22Rv1 (cell line): ENCODE measurements around the gene MYMX.

Experiments used
- ZFX ChIP-seq: fragments of 450-650 bp; IDR thresholded peaks from 2 replicates; pipeline ENCODE4 v1.6.1; 2017; ENCODE audit warnings: antibody characterized with exemption, borderline replicate concordance
- TF ChIP-seq, protein P1 (sequence below): fragments of 450-650 bp; IDR thresholded peaks from 2 replicates; pipeline ENCODE4 v1.5.1; 2017; ENCODE audit warnings: mild to moderate bottlenecking

DNA sequence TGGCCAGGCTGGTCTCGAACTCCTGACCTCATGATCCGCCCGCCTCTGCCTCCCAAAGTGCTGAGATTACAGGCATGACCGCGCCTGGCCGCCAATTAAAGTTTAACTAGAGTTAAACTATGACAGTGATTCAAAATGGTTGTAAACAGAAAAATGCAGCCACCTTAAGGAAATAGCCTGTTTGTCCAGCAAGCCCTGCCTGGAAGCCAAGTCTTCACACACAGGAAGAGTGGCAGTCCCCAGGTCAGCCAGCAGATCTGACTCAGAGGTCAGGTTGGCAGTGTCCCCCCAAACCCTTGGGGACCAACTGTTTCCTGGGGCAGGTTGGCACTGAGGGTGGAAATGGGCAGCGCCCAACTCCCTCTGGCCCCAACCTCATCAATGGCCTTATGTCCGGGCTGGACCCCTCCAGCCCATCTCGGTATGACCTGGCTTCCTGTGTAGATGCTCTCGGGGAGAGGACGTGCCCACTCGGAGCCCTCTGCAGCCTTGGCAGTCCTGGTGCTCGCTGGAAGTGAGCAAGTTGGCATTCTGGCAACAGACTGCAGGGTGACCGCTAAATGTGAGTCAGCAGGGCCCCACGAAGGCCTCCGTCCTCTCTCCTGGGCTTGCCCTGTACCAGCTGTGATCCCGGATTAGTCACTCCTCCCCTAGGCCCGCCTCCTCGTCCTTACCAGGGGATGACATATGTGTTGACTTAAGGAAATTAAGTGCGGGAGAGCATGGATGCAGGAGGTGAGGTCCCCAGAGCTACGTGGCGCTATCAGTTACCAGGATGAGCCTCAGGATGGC, 20.5 kb downstream of the MYMX start:
- TF ChIP-seq ZFX = no peak
- TF ChIP-seq, protein P1, sequence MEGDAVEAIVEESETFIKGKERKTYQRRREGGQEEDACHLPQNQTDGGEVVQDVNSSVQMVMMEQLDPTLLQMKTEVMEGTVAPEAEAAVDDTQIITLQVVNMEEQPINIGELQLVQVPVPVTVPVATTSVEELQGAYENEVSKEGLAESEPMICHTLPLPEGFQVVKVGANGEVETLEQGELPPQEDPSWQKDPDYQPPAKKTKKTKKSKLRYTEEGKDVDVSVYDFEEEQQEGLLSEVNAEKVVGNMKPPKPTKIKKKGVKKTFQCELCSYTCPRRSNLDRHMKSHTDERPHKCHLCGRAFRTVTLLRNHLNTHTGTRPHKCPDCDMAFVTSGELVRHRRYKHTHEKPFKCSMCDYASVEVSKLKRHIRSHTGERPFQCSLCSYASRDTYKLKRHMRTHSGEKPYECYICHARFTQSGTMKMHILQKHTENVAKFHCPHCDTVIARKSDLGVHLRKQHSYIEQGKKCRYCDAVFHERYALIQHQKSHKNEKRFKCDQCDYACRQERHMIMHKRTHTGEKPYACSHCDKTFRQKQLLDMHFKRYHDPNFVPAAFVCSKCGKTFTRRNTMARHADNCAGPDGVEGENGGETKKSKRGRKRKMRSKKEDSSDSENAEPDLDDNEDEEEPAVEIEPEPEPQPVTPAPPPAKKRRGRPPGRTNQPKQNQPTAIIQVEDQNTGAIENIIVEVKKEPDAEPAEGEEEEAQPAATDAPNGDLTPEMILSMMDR = no peak
